ENCODE results near the gene NHLRC4. TPM values are rescaled to one million over a fixed set of nuclear protein-coding genes. Genes with fewer than 3 reads are reported as not detected.

NHLRC4 gene
- total RNA-seq, 4 donors from 2014 or later, result 0.09 to 0.95 (median 0.59) TPM; not detected in 1

DNA sequence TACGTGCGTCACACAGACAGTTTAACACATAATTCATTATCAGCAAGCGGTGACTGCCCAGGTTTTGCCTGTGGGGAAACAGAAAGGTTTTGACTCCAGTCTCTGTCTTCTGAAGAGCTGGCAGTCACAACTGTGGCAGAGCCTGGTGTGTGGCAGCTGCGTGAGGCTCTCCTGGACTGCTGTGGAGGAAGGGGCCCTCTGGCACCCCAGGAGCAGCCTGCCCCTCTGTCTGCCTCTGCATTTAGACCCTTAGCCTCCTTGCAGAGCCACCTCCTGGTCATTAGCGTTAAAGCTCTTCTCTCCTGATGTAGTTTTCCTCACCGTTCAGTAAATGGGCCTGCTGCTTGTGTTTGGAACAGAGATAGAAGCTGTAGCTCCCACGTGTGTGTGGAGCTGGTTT is 34.0 kb downstream of the NHLRC4 start:
- no peaks in the 10 kb centered on the region for H3K9me3 ChIP-seq
- H3K36me3 ChIP-seq, result peaks cover 0 to 52% (median 4%) of the 10 kb centered on the region in 3 donors
- H3K4me1 ChIP-seq, result peaks cover under 1 to 11% (median 5%) of the 10 kb centered on the region in 3 donors
- H3K27me3 ChIP-seq, result no peaks in the 10 kb centered on the region
- WGBS, 2 donors, result 69% methylated on average over 7 of the region's 7 CpGs
- TF ChIP-seq, protein P1, sequence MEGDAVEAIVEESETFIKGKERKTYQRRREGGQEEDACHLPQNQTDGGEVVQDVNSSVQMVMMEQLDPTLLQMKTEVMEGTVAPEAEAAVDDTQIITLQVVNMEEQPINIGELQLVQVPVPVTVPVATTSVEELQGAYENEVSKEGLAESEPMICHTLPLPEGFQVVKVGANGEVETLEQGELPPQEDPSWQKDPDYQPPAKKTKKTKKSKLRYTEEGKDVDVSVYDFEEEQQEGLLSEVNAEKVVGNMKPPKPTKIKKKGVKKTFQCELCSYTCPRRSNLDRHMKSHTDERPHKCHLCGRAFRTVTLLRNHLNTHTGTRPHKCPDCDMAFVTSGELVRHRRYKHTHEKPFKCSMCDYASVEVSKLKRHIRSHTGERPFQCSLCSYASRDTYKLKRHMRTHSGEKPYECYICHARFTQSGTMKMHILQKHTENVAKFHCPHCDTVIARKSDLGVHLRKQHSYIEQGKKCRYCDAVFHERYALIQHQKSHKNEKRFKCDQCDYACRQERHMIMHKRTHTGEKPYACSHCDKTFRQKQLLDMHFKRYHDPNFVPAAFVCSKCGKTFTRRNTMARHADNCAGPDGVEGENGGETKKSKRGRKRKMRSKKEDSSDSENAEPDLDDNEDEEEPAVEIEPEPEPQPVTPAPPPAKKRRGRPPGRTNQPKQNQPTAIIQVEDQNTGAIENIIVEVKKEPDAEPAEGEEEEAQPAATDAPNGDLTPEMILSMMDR (IDR thresholded peaks at IDR 0.05), result no peak
- TF ChIP-seq POLR2A (IDR thresholded peaks at IDR 0.05), result no peak
- intact Hi-C loops (cut with DNase I), result no loop called here
- no peak overlapping the region for H3K27ac ChIP-seq
- H3K4me3 ChIP-seq, result no peak overlapping the region
- DNase-seq, result no peak

DNA sequence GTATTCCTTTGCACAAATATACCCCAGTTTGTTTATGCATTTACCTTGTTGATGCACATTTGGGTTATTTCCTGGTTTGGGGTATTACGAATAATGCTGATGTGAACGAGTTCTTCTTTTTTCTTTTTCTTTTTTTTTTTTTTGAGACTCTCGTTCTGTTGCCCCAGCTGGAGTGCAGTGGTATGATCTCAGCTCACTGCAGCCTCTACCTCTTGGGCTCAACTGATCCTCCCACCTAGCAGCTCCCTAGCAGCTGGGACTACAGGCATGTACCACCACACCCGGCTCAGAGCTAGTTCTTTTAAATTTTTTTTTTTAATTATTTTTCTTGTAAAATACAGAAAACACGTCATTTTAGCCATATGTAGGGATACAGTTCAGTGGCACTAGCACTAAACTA is 37.1 kb downstream of the NHLRC4 start:
- Histone ChIP-seq H3K27me3 (no peaks in the 10 kb centered on the region), H3K36me3 (peaks cover 0 to 31% (median 4%) of the 10 kb centered on the region in 3 donors), H3K4me3 (no peak overlapping the region), H3K4me1 (peaks cover 0 to 26% (median 3%) of the 10 kb centered on the region in 3 donors), H3K27ac (no peak overlapping the region), H3K9me3 (no peaks in the 10 kb centered on the region)
- intact Hi-C loops (cut with DNase I), result no loop called here
- TF ChIP-seq POLR2A (IDR thresholded peaks at IDR 0.05), result no peak
- TF ChIP-seq, protein P1 (IDR thresholded peaks at IDR 0.05), result no peak
- WGBS, 2 donors, result 80 to 91% methylated on average over 5 of the region's 5 CpGs
- no peak for DNase-seq

DNA sequence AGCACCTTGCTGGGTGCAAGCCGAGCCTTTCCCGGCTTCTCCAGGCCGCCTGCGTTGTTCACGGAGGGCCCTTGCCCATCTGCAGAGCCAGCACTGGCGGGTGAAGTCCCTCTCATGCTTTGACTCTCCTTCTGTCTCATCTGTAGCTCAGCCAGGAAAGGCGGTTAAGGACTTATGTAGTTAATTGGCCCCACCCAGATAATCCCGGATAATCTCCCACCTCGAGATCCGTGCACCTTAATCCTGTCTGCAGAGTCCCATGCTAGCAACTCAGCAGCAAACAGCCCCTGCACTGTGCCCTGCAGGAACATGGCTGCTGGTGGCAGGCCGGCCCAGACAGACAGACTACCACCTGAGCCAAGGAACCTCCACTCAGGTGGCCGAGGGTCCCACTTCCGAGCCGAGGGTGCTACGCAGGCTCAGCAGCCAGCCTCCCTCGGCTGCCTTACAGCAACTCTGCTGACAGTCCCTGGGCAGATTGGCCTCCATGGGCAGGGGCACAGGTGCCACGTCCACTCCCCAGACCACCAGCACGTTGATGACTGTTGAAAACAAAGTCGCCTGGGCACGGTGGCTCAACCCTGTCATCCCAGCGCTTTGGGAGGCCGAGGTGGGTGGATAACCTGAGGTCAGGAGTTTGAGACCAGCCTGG is 40.0 kb downstream of the NHLRC4 start:
- Histone ChIP-seq H3K27me3 (no peaks in the 10 kb centered on the region), H3K27ac (no peak overlapping the region), H3K36me3 (peaks cover 0 to 7% (median 4%) of the 10 kb centered on the region in 3 donors), H3K4me1 (peaks cover 11 to 47% (median 12%) of the 10 kb centered on the region in 3 donors), H3K4me3 (no peak overlapping the region), H3K9me3 (no peaks in the 10 kb centered on the region)
- no peak for DNase-seq
- TF ChIP-seq, protein P1 (IDR thresholded peaks at IDR 0.05), result no peak
- TF ChIP-seq POLR2A (IDR thresholded peaks at IDR 0.05), result no peak
- intact Hi-C loops (cut with DNase I), result no loop called here
- 84 to 88% methylated on average over 13 to 20 of the region's 22 CpGs for WGBS, 2 donors

DNA sequence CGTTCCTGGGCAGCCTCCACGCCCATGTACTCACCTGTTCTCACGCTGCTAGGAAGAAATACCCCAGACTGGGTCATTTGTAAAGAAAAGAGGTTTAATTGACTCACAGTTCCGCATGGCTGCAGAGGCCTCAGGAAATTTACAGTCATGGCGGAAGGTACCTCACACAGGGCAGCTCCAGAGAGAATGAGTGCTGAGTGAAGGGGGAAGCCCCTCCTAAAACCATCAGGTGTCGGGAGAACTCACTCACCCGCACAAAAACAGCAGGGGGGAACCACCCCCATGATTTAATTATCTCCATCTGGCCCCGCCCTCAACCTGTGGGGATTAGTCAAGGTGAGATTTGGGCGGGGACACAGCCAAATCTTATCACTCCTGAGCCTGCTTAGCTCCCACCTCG is 41.2 kb downstream of the NHLRC4 start:
- Histone ChIP-seq H3K27me3 (no peaks in the 10 kb centered on the region), H3K36me3 (peaks cover 0 to 4% (median 0%) of the 10 kb centered on the region in 3 donors), H3K27ac (no peak overlapping the region), H3K4me3 (no peak overlapping the region), H3K4me1 (peaks cover 11 to 47% (median 12%) of the 10 kb centered on the region in 3 donors), H3K9me3 (no peaks in the 10 kb centered on the region)
- WGBS, 2 donors, result 44 to 45% methylated on average over 5 to 10 of the region's 10 CpGs
- no peak for DNase-seq
- intact Hi-C loops (cut with DNase I), result no loop called here
- TF ChIP-seq, protein P1 (IDR thresholded peaks at IDR 0.05), result no peak
- TF ChIP-seq POLR2A (IDR thresholded peaks at IDR 0.05), result no peak

DNA sequence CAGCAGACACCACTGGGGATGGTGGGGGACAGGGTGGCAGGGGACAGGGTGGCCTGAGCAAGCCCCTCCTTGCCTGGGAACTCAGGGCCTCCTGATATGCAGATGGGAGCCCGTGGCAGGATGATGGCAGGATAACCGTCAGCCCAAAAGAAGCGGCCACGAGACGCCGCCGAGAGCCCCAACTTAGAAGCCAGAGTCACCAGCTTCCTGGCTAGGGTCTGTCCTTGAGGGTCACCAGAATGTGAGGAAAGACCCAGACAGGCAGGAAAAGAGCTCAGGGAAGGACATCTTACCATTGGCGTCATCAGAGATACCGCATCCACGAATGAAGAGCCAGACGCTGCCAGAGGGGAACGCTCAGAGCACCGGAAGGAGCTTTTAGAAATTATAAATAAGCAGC is 42.5 kb downstream of the NHLRC4 start:
- Histone ChIP-seq H3K27me3 (no peaks in the 10 kb centered on the region), H3K27ac (no peak overlapping the region), H3K4me3 (no peak overlapping the region), H3K4me1 (peaks cover 11 to 47% (median 12%) of the 10 kb centered on the region in 3 donors), H3K36me3 (peaks cover 0 to 9% (median 4%) of the 10 kb centered on the region in 3 donors), H3K9me3 (no peaks in the 10 kb centered on the region)
- intact Hi-C loops (cut with DNase I), result no loop called here
- DNase-seq, result no peak
- 88 to 93% methylated on average over 13 of the region's 13 CpGs for WGBS, 2 donors
- TF ChIP-seq, protein P1 (IDR thresholded peaks at IDR 0.05), result no peak
- no peak for TF ChIP-seq POLR2A (IDR thresholded peaks at IDR 0.05)
